GM12874 (cell line): Measurements from ENCODE around the gene TMEM247.

ENCODE experiments used
- TF ChIP-seq, protein P1 (sequence below): IDR thresholded peaks from 2 replicates; pipeline ENCODE4 v1.5.1; 2011; ENCODE audit warnings: low read depth, mild to moderate bottlenecking, control low read depth, low read length, moderate library complexity; ENCODE audit not compliant: insufficient read depth

TMEM247 gene

DNA sequence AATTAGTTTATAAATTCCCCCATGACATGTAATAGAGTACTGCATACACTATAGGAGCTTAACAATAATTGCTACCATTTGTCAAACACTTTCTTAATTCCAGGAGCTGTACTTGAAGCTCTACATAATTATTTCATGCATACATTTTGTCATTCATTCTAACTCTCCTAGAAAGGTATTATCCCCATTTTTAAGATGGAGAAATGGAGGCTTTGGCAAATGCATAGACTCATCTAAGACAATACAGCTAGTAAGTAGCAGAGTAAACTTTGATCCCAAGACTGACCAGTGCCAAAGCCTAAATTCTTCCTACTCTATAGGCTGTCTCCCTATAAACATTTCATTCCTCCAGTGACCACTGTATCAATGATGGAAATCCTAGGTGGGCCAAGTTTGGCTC is 42.6 kb upstream of the TMEM247 start:
- TF ChIP-seq, protein P1, sequence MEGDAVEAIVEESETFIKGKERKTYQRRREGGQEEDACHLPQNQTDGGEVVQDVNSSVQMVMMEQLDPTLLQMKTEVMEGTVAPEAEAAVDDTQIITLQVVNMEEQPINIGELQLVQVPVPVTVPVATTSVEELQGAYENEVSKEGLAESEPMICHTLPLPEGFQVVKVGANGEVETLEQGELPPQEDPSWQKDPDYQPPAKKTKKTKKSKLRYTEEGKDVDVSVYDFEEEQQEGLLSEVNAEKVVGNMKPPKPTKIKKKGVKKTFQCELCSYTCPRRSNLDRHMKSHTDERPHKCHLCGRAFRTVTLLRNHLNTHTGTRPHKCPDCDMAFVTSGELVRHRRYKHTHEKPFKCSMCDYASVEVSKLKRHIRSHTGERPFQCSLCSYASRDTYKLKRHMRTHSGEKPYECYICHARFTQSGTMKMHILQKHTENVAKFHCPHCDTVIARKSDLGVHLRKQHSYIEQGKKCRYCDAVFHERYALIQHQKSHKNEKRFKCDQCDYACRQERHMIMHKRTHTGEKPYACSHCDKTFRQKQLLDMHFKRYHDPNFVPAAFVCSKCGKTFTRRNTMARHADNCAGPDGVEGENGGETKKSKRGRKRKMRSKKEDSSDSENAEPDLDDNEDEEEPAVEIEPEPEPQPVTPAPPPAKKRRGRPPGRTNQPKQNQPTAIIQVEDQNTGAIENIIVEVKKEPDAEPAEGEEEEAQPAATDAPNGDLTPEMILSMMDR: no peak

DNA sequence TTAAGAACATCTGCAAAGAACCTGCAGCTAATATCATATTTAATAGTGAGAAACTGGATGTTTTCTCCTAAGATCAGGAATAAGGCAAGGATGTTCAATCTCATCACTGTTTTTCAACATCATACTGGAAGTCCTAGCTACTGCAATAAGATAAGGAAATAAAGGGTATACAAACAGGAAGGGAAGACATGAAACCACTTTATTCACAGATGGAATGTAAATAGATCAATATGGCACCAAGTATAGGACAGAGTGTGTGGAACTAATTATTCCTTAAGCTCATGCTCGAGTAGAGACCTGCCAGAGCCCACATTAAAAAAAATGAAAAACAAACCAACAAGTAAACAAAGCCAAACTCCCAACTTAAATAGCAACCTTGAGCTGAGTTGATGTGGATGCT is 41.3 kb upstream of the TMEM247 start:
- TF ChIP-seq, protein P1: no peak

- TF ChIP-seq, protein P1: no peak
Measured at GRCh38 chr2:46438794-46439193, 40.6 kb upstream of the TMEM247 start.

DNA sequence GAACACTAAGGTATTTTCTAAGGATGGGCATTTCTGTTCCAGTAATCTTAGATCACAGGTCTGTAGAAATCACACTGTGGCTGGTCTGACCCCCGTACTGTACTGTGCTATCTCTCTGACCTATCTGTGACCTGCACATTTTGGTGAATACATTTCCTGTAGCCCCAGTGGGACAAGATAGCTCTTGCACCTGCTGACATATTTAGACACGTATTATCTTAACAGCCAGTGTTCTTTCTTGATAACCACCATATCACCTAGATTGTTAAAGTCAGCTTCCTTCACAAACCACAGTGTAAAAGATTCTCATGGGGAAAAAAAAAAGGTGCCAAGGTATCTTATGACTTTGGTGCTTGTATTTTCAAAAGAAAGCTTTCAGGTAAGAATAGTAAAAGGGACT is 39.8 kb upstream of the TMEM247 start:
- TF ChIP-seq, protein P1: no peak

GRCh38 chr2:46441838-46442712 is 37.3 kb upstream of the TMEM247 start:
- TF ChIP-seq, protein P1: no peak

DNA sequence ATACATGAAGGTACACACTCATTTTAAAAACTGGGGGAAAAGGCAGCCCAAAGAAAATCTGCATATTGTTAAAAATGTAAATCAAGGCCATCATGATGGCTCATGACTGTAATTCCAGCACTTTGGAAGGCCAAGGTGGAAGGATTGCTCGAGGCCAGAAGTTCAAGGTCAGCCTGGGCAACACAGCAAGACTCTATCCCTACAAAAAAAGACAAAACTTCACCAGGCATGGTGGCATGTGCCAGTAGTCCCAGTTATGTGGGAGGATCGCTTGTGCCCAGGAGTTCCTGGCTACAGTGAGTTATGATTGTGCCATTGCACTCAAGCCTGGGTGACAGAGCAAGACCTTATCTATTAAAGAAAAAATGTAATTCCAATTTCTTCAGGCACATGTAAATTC is 34.6 kb upstream of the TMEM247 start:
- TF ChIP-seq, protein P1: no peak

DNA sequence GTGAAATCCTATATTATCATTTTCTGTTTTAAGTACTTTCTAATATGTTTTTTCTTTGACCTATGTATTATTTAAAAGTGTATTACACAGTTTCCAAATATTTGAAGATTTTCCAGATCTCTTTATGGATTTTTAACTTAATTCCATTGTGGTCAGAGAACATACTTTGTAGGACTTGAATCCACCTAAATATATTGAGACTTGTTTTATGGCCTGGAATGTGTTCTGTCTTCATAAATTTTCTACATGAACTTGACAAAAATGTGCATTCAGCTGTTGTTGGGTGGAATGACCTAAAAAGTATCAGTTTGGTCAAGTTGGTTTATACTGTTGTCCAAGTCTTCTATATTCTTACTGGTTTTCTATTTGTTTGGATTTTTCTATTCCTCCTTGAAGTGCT is 33.8 kb upstream of the TMEM247 start:
- TF ChIP-seq, protein P1: no peak
